HG02763 (cell line): ENCODE measurements around the gene PDE7B.
A peak's percentile ranks its signal among the peaks of the same experiment; 100 is the strongest.

ENCODE experiments used
- ATAC-seq: cut with Tn5 transposase; IDR thresholded peaks from one replicate; pipeline ENCODE4 v1.9.1; 2021; ENCODE audit warnings: mild to moderate bottlenecking, moderate library complexity; ENCODE audit not compliant: unreplicated experiment

PDE7B gene

GRCh38 chr6:135851442-135852271 is at the start of gene PDE7B:
PDE7B (plus strand) TSS chr6:135851701.
- ATAC-seq = peak; percentile 77

- no peak for ATAC-seq
These were observed 49.6 kb upstream of the PDE7B start for GRCh38 chr6:135801755-135802465.

GRCh38 chr6:135810486-135810885 is 41.0 kb upstream of the PDE7B start:
- ATAC-seq = no peak

- no peak for ATAC-seq
These were observed 40.3 kb upstream of the PDE7B start for GRCh38 chr6:135811170-135811569.

GRCh38 chr6:135811644-135812526 is 39.6 kb upstream of the PDE7B start:
- ATAC-seq = no peak

GRCh38 chr6:135813401-135813800 is 38.1 kb upstream of the PDE7B start:
- no peak for ATAC-seq

- ATAC-seq = no peak
These were observed 37.5 kb upstream of the PDE7B start for GRCh38 chr6:135814043-135814442.

GRCh38 chr6:135815216-135815615 is 36.3 kb upstream of the PDE7B start:
- ATAC-seq = no peak

- ATAC-seq = no peak
These were observed 34.5 kb upstream of the PDE7B start for GRCh38 chr6:135817035-135817434.

- ATAC-seq = no peak
These were observed 31.8 kb upstream of the PDE7B start for GRCh38 chr6:135819665-135820064.

GRCh38 chr6:135820340-135820739 is 31.2 kb upstream of the PDE7B start:
- no peak for ATAC-seq

- no peak for ATAC-seq
These were observed 27.6 kb upstream of the PDE7B start for GRCh38 chr6:135823851-135824250.

GRCh38 chr6:135826236-135826804 is 25.2 kb upstream of the PDE7B start:
- no peak for ATAC-seq

GRCh38 chr6:135828021-135828420 is 23.5 kb upstream of the PDE7B start:
- no peak for ATAC-seq

GRCh38 chr6:135830452-135830881 is 21.0 kb upstream of the PDE7B start:
- no peak for ATAC-seq

- no peak for ATAC-seq
These were observed 20.5 kb upstream of the PDE7B start for GRCh38 chr6:135831016-135831415.

GRCh38 chr6:135832166-135832565 is 19.3 kb upstream of the PDE7B start:
- no peak for ATAC-seq

- no peak for ATAC-seq
These were observed 17.7 kb upstream of the PDE7B start for GRCh38 chr6:135833771-135834170.

GRCh38 chr6:135837735-135838449 is 13.6 kb upstream of the PDE7B start:
- ATAC-seq = no peak

- ATAC-seq = no peak
These were observed 12.4 kb upstream of the PDE7B start for GRCh38 chr6:135839121-135839520.
